ENCODE results near the gene ANXA3. TPM values are rescaled to one million over a fixed set of nuclear protein-coding genes. Genes with fewer than 3 reads are reported as not detected.

The ANXA3 gene
- total RNA-seq, 6 donors from 2014 or later = 113 to 484 (median 269) TPM

- no peak overlapping the region for H3K27ac ChIP-seq
- DNase-seq = no peak
- 73 to 82% methylated on average over 3 of the region's 3 CpGs for WGBS, 2 donors
- ATAC-seq (ENCODE audit: low FRiP score in 2 of 2) = no peak
- H3K4me3 ChIP-seq = no peak overlapping the region
- no peak for TF ChIP-seq POLR2AphosphoS5 (IDR thresholded peaks at IDR 0.05)
- no peak for TF ChIP-seq POLR2A (IDR thresholded peaks at IDR 0.05)
- TF ChIP-seq CTCF (IDR thresholded peaks at IDR 0.05) = no peak
- TF ChIP-seq EP300 (IDR thresholded peaks at IDR 0.05) = no peak
- peaks cover 0 to 34% (median 0%) of the 10 kb centered on the region in 4 donors for H3K36me3 ChIP-seq
- H3K4me1 ChIP-seq = peaks cover 0 to 19% (median 0%) of the 10 kb centered on the region in 4 donors
- H3K27me3 ChIP-seq = no peaks in the 10 kb centered on the region
- H3K9me3 ChIP-seq = no peaks in the 10 kb centered on the region
Measured at GRCh38 chr4:78610546-78611214, 59.1 kb downstream of the ANXA3 start.

- Histone ChIP-seq H3K27me3 (no peaks in the 10 kb centered on the region), H3K4me1 (peaks cover 0 to 19% (median 0%) of the 10 kb centered on the region in 4 donors), H3K36me3 (peaks cover 0 to 29% (median 0%) of the 10 kb centered on the region in 4 donors), H3K9me3 (no peaks in the 10 kb centered on the region), H3K4me3 (no peak overlapping the region), H3K27ac (no peak overlapping the region)
- DNase-seq (no peak), ATAC-seq (ENCODE audit: low FRiP score in 2 of 2) (no peak)
- 66 to 69% methylated on average over 2 of the region's 2 CpGs for WGBS, 2 donors
- TF ChIP-seq EP300 (IDR thresholded peaks at IDR 0.05) = no peak
- TF ChIP-seq CTCF (IDR thresholded peaks at IDR 0.05) = no peak
- TF ChIP-seq POLR2A (IDR thresholded peaks at IDR 0.05) = no peak
- TF ChIP-seq POLR2AphosphoS5 (IDR thresholded peaks at IDR 0.05) = no peak
Measured at GRCh38 chr4:78611215-78611558, 59.6 kb downstream of the ANXA3 start.

GRCh38 chr4:78612398-78613178 lies 61.0 kb downstream of the ANXA3 start:
- no peak for DNase-seq
- 59 to 61% methylated on average over 3 of the region's 3 CpGs for WGBS, 2 donors
- Histone ChIP-seq H3K4me3 (no peak overlapping the region), H3K36me3 (peaks cover 0 to 15% (median 0%) of the 10 kb centered on the region in 4 donors), H3K27ac (no peak overlapping the region), H3K27me3 (no peaks in the 10 kb centered on the region), H3K4me1 (peaks cover 0 to 19% (median 0%) of the 10 kb centered on the region in 4 donors), H3K9me3 (no peaks in the 10 kb centered on the region)
- ATAC-seq (ENCODE audit: low FRiP score in 2 of 2) = peak in 1 of 2 donors; percentile 79
- TF ChIP-seq POLR2AphosphoS5 (IDR thresholded peaks at IDR 0.05) (no peak), CTCF (IDR thresholded peaks at IDR 0.05) (peak; percentile 38 to 72 (median 56)), EP300 (IDR thresholded peaks at IDR 0.05) (no peak), POLR2A (IDR thresholded peaks at IDR 0.05) (no peak)

- Histone ChIP-seq H3K27me3 (no peaks in the 10 kb centered on the region), H3K4me1 (peaks cover 0 to 19% (median 0%) of the 10 kb centered on the region in 4 donors), H3K4me3 (no peak overlapping the region), H3K9me3 (no peaks in the 10 kb centered on the region), H3K27ac (no peak overlapping the region), H3K36me3 (peaks cover 0 to 7% (median 0%) of the 10 kb centered on the region in 4 donors)
- TF ChIP-seq POLR2A (IDR thresholded peaks at IDR 0.05) (no peak), POLR2AphosphoS5 (IDR thresholded peaks at IDR 0.05) (no peak), EP300 (IDR thresholded peaks at IDR 0.05) (no peak), CTCF (IDR thresholded peaks at IDR 0.05) (no peak)
- WGBS, 2 donors = 42 to 54% methylated on average over 7 of the region's 7 CpGs
- no peak for ATAC-seq (ENCODE audit: low FRiP score in 2 of 2)
- DNase-seq = no peak
Measured at GRCh38 chr4:78613522-78614321, 62.2 kb downstream of the ANXA3 start.
